Natural killer cell (primary cell): Measurements from ENCODE around the gene MCTP2. TPM values are rescaled to one million over a fixed set of nuclear protein-coding genes. Genes with fewer than 3 reads are reported as not detected.

Source experiments
- ATAC-seq, 3 donors: fragments of 150-1000 bp in 2 of 3; fragments of 200-7000 bp in 1 of 3; cut with Tn5 transposase; 1 replicate in 1 of 3; 2 replicates in 2 of 3; pipeline ENCODE4 v1.10.0; 2021; ENCODE audit warnings: mild to moderate bottlenecking in 2 of 3, moderate library complexity in 2 of 3
- DNase-seq, 2 donors: peaks; one replicate each; pipeline versions ENCODE4 v3.0.0 to v3.0.0-alpha.2; 2013 to 2021; ENCODE audit warnings: mixed read lengths in 1 of 2
- H3K27ac ChIP-seq: one replicate; pipeline ENCODE4 v1.5.1; 2013; ENCODE audit warnings: mild to moderate bottlenecking, low read length
- H3K27me3 ChIP-seq: one replicate; pipeline ENCODE4 v1.6.1; 2013; ENCODE audit warnings: low read length; ENCODE audit not compliant: control insufficient read depth, insufficient read depth
- H3K36me3 ChIP-seq: one replicate; pipeline ENCODE4 v1.6.1; 2013; ENCODE audit warnings: low read length; ENCODE audit not compliant: control insufficient read depth, insufficient read depth
- H3K4me1 ChIP-seq: one replicate; pipeline ENCODE4 v1.6.1; 2013; ENCODE audit warnings: low read length; ENCODE audit not compliant: control insufficient read depth, insufficient read depth
- H3K4me3 ChIP-seq: one replicate; pipeline ENCODE4 v1.5.1; 2013; ENCODE audit warnings: low read length
- H3K9me3 ChIP-seq: one replicate; pipeline ENCODE4 v1.6.1; 2013; ENCODE audit warnings: low read length; ENCODE audit not compliant: control insufficient read depth, insufficient read depth
- H3K27ac Mint-ChIP-seq, 2 donors: one replicate each; pipeline ENCODE4 v1.8.0; 2022; ENCODE audit warnings: mild to moderate bottlenecking in 2 of 2, mixed read lengths in 2 of 2, moderate library complexity in 1 of 2
- H3K27me3 Mint-ChIP-seq, 2 donors: one replicate each; pipeline ENCODE4 v1.8.0; 2022; ENCODE audit warnings: low read depth in 2 of 2, mixed read lengths in 2 of 2
- H3K36me3 Mint-ChIP-seq: one replicate; pipeline ENCODE4 v1.8.0; 2022; ENCODE audit warnings: mixed read lengths
- H3K4me1 Mint-ChIP-seq, 2 donors: one replicate each; pipeline ENCODE4 v1.8.0; 2022; ENCODE audit warnings: mixed read lengths in 2 of 2
- H3K4me3 Mint-ChIP-seq: one replicate; pipeline ENCODE4 v1.8.0; 2022; ENCODE audit warnings: mild to moderate bottlenecking, moderate library complexity, mixed read lengths
- H3K9me3 Mint-ChIP-seq, 2 donors: one replicate each; pipeline ENCODE4 v1.8.0; 2022; ENCODE audit warnings: mixed read lengths in 2 of 2
- CTCF ChIP-seq: fragments of 200-600 bp; IDR thresholded peaks from one replicate; pipeline ENCODE4 v1.8.0; 2022; ENCODE audit warnings: antibody characterized with exemption
- WGBS: methylation state at CpG from one replicate; pipeline ENCODE4 v1.1.7; 2013; ENCODE audit warnings: missing lambda C conversion rate; ENCODE audit not compliant: insufficient coverage; 5-methylcytosine and 5-hydroxymethylcytosine counted together
- intact Hi-C: fragments of 100-400 bp; cut with micrococcal nuclease; formaldehyde crosslinking; loops from one replicate; pipeline ENCODE4 v1.14.2; 2022
- total RNA-seq, 4 donors: library from RNA; stranded (reverse); fragments of 120-200 nt in 1 of 4; gene quantifications; one replicate each; pipeline versions ENCODE4 v1.2.3 to v1.2.4, GENCODE V29; 2013 to 2022

Gene MCTP2
- total RNA-seq, 3 donors from 2014 or later (not counting 1 experiment from before 2014, with no cell fraction given): 235 to 312 (median 261) TPM

GRCh38 chr15:94453227-94453988 is 222.0 kb downstream of the MCTP2 start:
- 87% methylated on average over 1 of the region's 1 CpG for WGBS
- no peaks in the 10 kb centered on the region for H3K9me3 ChIP-seq
- H3K27me3 ChIP-seq: no peaks in the 10 kb centered on the region
- Mint-ChIP-seq H3K36me3 (peaks cover 14% of the 10 kb centered on the region), H3K27ac (peak overlapping the region; percentile 59 to 62), H3K4me3 (no peak overlapping the region), H3K9me3 (no peaks in the 10 kb centered on the region), H3K27me3 (no peaks in the 10 kb centered on the region), H3K4me1 (peaks cover 6 to 11% of the 10 kb centered on the region in 2 donors)
- intact Hi-C loops: no loop called here
- no peak overlapping the region for H3K4me3 ChIP-seq
- TF ChIP-seq CTCF: no peak
- DNase-seq (no peak), ATAC-seq (peak in 2 of 3 donors; percentile 54 to 58)
- H3K36me3 ChIP-seq: peaks cover 28% of the 10 kb centered on the region
- H3K4me1 ChIP-seq: no peaks in the 10 kb centered on the region
- no peak overlapping the region for H3K27ac ChIP-seq

GRCh38 chr15:94455297-94455696 is 223.9 kb downstream of the MCTP2 start:
- Histone ChIP-seq H3K27ac (no peak overlapping the region), H3K4me1 (no peaks in the 10 kb centered on the region), H3K9me3 (no peaks in the 10 kb centered on the region), H3K36me3 (peaks cover 38% of the 10 kb centered on the region), H3K4me3 (no peak overlapping the region), H3K27me3 (no peaks in the 10 kb centered on the region)
- Mint-ChIP-seq H3K27me3 (no peaks in the 10 kb centered on the region), H3K4me3 (no peak overlapping the region), H3K9me3 (no peaks in the 10 kb centered on the region), H3K4me1 (peaks cover 12 to 18% of the 10 kb centered on the region in 2 donors), H3K27ac (no peak overlapping the region), H3K36me3 (peaks cover 14% of the 10 kb centered on the region)
- intact Hi-C loops: no loop called here
- WGBS: 99% methylated on average over 9 of the region's 9 CpGs
- ATAC-seq: no peak
- TF ChIP-seq CTCF: no peak
- no peak for DNase-seq

GRCh38 chr15:94456226-94456625 is 224.9 kb downstream of the MCTP2 start:
- TF ChIP-seq CTCF: no peak
- WGBS: 65% methylated on average over 4 of the region's 5 CpGs
- Histone ChIP-seq H3K36me3 (peaks cover 38% of the 10 kb centered on the region), H3K4me3 (no peak overlapping the region), H3K9me3 (no peaks in the 10 kb centered on the region), H3K27ac (no peak overlapping the region), H3K4me1 (no peaks in the 10 kb centered on the region), H3K27me3 (no peaks in the 10 kb centered on the region)
- H3K4me3 Mint-ChIP-seq: no peak overlapping the region
- peaks cover 14 to 20% of the 10 kb centered on the region in 2 donors for H3K4me1 Mint-ChIP-seq
- H3K36me3 Mint-ChIP-seq: peaks cover 15% of the 10 kb centered on the region
- no peaks in the 10 kb centered on the region for H3K9me3 Mint-ChIP-seq
- intact Hi-C loops: no loop called here
- no peak for DNase-seq
- no peak for ATAC-seq
- no peaks in the 10 kb centered on the region for H3K27me3 Mint-ChIP-seq
- H3K27ac Mint-ChIP-seq: no peak overlapping the region

DNA sequence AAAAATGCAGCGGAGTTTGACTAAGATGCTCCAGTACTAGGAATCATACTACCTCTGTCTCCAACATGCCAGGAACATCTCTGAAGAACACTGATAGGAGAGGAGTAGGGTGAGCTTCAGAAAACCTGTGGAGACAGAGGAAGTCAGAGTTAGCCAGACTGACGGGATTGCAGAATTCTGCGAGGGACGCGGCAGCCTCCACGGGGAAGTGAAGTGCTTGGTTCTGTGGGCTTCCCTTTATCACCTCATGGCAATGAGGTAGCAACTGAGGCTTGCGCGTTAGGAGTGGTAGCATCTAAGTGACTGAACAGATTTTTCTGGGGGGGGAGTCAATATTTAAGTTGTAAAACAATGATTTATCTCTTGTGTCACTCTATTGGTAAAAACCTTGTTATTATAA is 226.3 kb downstream of the MCTP2 start:
- Mint-ChIP-seq H3K27me3 (no peaks in the 10 kb centered on the region), H3K9me3 (no peaks in the 10 kb centered on the region), H3K27ac (peak overlapping the region; percentile 62 to 79), H3K36me3 (peaks cover 15% of the 10 kb centered on the region), H3K4me3 (no peak overlapping the region), H3K4me1 (peaks cover 19 to 33% of the 10 kb centered on the region in 2 donors)
- no peak overlapping the region for H3K27ac ChIP-seq
- DNase-seq: no peak
- H3K4me1 ChIP-seq: no peaks in the 10 kb centered on the region
- H3K27me3 ChIP-seq: no peaks in the 10 kb centered on the region
- TF ChIP-seq CTCF: no peak
- H3K36me3 ChIP-seq: peaks cover 41% of the 10 kb centered on the region
- H3K9me3 ChIP-seq: no peaks in the 10 kb centered on the region
- H3K4me3 ChIP-seq: no peak overlapping the region
- intact Hi-C loops: no loop called here
- ATAC-seq: no peak
- 91% methylated on average over 7 of the region's 8 CpGs for WGBS
